NCI-H2029 treated with DMSO at 0.1 percent for 48 hours (cell line): ENCODE data around the gene MINDY4.

ENCODE experiments used
- DNase-seq: peaks from one replicate; lab custom pipeline; 2025; lab: John Stamatoyannopoulos, UW

MINDY4 gene

GRCh38 chr7:30835396-30835915, 64.2 kb downstream of the MINDY4 start:
- DNase-seq, result no peak

GRCh38 chr7:30836991-30837390, 65.8 kb downstream of the MINDY4 start:
- DNase-seq, result no peak

- no peak for DNase-seq
These were observed 66.4 kb downstream of the MINDY4 start for GRCh38 chr7:30837581-30837980.

GRCh38 chr7:30838008-30838407, 66.8 kb downstream of the MINDY4 start:
- no peak for DNase-seq

GRCh38 chr7:30840141-30841024, 69.2 kb downstream of the MINDY4 start:
- DNase-seq, result no peak

GRCh38 chr7:30841025-30841735, 70.0 kb downstream of the MINDY4 start:
- no peak for DNase-seq

- no peak for DNase-seq
These were observed 70.8 kb downstream of the MINDY4 start for GRCh38 chr7:30841801-30842541.

GRCh38 chr7:30842542-30843451, 71.6 kb downstream of the MINDY4 start:
- DNase-seq, result no peak

GRCh38 chr7:30843741-30844482, 72.7 kb downstream of the MINDY4 start:
- DNase-seq, result no peak

- no peak for DNase-seq
These were observed 73.3 kb downstream of the MINDY4 start for GRCh38 chr7:30844483-30844874.

GRCh38 chr7:30844916-30845315, 73.7 kb downstream of the MINDY4 start:
- DNase-seq, result no peak

GRCh38 chr7:30845426-30846135, 74.4 kb downstream of the MINDY4 start:
- no peak for DNase-seq

- no peak for DNase-seq
These were observed 75.2 kb downstream of the MINDY4 start for GRCh38 chr7:30846378-30846777.

GRCh38 chr7:30848121-30848855, 77.1 kb downstream of the MINDY4 start:
- no peak for DNase-seq

- DNase-seq, result no peak
These were observed 78.3 kb downstream of the MINDY4 start for GRCh38 chr7:30849565-30849964.

- DNase-seq, result no peak
These were observed 79.2 kb downstream of the MINDY4 start for GRCh38 chr7:30850426-30850825.

GRCh38 chr7:30851651-30852307, 80.6 kb downstream of the MINDY4 start:
- DNase-seq, result no peak

GRCh38 chr7:30852308-30852684, 81.1 kb downstream of the MINDY4 start:
- DNase-seq, result no peak
